HG03196 (cell line): ENCODE data around the gene VPS52.

Source experiments
- ATAC-seq: cut with Tn5 transposase; IDR thresholded peaks from one replicate; pipeline ENCODE4 v1.9.1; 2021; ENCODE audit not compliant: unreplicated experiment

Gene VPS52, protein sequence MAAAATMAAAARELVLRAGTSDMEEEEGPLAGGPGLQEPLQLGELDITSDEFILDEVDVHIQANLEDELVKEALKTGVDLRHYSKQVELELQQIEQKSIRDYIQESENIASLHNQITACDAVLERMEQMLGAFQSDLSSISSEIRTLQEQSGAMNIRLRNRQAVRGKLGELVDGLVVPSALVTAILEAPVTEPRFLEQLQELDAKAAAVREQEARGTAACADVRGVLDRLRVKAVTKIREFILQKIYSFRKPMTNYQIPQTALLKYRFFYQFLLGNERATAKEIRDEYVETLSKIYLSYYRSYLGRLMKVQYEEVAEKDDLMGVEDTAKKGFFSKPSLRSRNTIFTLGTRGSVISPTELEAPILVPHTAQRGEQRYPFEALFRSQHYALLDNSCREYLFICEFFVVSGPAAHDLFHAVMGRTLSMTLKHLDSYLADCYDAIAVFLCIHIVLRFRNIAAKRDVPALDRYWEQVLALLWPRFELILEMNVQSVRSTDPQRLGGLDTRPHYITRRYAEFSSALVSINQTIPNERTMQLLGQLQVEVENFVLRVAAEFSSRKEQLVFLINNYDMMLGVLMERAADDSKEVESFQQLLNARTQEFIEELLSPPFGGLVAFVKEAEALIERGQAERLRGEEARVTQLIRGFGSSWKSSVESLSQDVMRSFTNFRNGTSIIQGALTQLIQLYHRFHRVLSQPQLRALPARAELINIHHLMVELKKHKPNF

DNA sequence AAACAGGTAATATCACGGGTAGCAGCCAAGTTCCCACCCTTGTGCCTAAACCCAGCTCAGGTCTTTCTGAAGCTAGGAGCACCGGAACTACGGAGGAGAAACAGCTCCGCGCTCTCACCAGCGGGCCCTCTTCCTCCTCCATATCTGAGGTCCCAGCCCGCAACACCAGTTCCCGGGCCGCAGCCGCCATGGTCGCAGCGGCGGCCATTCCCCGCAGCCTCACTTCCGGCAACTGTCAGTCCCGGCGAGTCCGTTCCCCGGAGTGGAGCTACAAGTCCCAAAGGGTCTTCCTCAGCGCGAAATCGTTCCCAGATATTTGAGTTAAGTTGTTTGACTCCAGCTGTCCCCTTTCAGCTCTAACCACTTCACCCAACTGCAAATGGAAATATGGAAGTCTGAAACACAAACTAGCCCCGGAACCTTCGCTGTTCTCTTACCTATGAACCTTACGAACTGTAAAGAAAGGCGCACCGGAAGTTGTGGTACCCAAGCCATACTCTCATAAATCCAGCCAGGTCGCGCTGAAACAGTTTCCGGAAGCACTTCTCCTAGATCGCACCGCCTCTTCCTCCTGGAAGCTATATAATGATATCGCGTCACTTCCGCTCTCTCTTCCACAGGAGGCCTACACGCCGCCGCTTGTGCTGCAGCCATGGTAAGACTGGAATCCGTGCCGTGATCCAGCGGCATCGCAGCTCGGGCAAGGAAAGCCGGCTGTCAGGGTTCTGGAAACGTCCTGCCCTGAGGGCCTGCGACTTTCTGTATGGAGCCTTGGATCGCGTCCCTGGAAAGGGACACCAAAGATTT, at the start of gene VPS52, which contains the start of gene RPS18:
Gene VPS52, minus strand, starts transcription at position 409 of the 807 bp plus-strand sequence. Its CDS starts 201 bp downstream, at position 208.
Gene RPS18, plus strand, starts transcription at position 608 of the 807 bp plus-strand sequence. Its CDS starts 45 bp downstream, at position 653.
- peak; percentile 84 for ATAC-seq

DNA sequence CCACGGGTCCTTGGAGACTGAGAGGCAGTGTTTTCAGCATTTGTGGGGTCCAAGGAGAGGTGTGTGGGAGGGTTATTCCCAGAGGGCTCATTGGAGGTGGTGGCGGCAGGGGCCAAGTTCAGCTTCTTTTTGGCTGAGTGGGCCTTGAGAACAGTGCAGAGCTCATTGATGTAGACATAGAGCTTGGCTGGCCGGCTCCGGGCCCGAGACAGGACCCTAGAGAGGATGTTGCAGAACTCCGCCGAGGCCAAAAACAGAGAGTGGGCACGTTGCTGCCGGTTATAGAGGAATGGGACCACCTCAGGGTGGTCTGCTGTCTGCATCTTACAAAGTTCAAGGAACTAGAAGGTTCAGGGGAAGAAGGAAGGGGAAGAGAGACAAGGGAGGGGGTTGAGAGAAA, 49.6 kb upstream of the VPS52 start:
- no peak for ATAC-seq

DNA sequence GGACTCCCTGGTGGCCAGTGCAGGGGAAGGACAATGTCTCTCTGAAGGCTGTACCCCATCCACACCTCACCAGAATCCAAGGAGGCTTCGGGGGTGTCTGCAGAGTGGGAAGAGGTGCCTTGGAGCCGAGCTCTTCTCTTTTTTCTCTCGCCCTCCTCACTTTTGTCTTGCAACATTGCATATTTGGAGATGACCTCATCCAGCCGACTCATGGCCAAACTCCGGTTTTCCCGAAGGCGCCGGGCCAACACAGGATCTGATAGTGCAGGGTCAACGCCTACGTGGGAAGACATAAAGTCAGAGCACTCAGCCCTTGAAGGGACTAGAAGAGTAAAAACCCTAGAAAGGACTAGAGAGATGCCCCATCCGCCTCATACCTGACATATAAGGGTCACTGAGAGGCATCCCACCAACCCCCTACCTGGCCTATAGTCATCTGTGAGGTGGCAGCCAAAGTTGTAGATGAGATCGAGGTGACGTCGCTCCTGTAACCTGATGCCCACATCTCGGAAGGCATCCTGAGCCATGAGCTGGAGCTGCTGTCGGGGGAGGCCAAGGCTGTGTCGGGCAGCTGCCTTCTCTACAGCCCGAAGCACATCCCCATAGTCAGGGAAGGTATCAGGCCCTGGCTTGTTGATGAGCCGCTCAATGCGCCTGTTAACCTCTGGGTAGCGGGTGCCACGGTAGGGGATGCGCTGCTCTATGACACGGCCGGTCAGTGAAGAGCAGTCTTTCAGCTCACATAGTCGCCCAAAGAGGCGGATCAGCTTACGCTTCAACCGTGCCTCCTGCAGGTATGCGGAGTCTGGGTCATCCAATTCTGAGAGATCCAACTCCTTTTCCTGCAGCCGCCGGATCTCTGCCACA, 48.9 kb upstream of the VPS52 start:
- no peak for ATAC-seq

GRCh38 chr6:33319939-33320314, 48.3 kb upstream of the VPS52 start:
- no peak for ATAC-seq

- ATAC-seq: no peak
These were observed 46.9 kb upstream of the VPS52 start for GRCh38 chr6:33318426-33319073.

- ATAC-seq: peak; percentile 35
These were observed 46.2 kb upstream of the VPS52 start, which contains the start of gene ZBTB22 for GRCh38 chr6:33317669-33318425. Gene ZBTB22 (minus strand): TSS chr6:33317744. CDS start chr6:33316916, 828 bp downstream.

GRCh38 chr6:33317419-33317668, 45.7 kb upstream of the VPS52 start:
- no peak for ATAC-seq

GRCh38 chr6:33316603-33317418, 45.1 kb upstream of the VPS52 start:
- ATAC-seq: no peak

DNA sequence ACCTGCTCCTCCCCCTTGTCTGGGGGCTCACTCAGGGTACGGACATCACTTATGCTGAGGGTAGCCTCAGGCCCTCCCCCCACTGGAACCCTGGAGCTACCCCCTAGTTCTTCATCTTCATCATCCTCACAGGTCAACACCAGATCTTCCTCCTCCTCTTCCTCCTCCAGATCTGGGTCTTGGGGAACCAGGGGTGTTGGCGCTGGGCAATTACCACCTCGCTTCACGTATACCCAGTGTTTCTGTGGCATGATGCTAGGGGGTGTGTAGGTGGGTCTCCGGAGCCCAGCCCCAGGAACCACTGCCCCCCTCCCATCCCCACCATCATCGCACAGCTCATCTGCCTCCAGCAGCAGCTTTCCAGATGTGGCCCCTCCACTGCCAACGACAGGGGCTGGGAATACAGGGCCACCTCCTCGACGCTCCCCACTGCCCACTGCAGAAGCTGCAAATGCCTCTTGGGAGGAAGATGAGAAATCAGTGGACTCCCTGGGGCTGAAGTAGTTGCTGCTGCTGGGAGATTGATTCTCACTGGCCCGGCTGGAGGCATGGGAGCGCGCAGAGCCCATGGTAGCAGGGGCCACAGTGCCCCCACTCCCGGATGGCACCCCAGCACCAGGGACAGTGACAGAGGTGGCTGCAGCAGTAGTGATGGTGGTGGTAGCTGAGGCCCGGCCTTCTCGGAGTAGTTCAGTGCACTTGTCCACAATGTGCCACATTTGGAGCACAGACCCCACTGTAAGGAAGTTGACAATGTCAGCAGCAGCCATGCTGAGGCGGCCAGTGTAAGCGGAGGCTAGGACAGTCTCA, 44.3 kb upstream of the VPS52 start:
- ATAC-seq: no peak

GRCh38 chr6:33314943-33315792, 43.5 kb upstream of the VPS52 start:
- ATAC-seq: no peak

DNA sequence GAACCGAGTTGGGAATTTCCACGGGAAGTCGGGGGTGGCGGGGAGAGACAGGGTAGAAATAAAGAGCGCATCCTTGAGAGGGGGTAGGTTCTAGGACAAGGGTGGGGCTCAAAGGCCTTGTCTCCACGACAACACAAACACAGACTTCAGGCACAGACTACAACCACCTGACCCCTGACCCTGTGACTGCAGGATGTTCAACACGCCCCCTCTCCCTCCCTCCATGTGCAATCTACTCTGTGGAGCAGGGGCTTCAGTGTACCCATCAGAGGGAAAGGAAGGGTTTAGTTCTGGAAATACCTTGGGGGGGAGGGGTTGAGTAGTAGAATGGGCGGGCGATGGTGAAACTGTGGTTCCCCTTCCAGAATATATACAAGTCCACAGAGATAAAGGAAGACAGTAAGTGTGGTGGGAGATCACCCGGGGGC, 42.9 kb upstream of the VPS52 start:
- ATAC-seq: no peak

GRCh38 chr6:33313709-33314514, 42.2 kb upstream of the VPS52 start, which contains the start of gene TAPBP:
Gene TAPBP (minus strand): TSS chr6:33314078. CDS start chr6:33314041, 37 bp downstream.
- ATAC-seq: peak; percentile 37

GRCh38 chr6:33313105-33313708, 41.5 kb upstream of the VPS52 start:
- peak; percentile 6 for ATAC-seq

DNA sequence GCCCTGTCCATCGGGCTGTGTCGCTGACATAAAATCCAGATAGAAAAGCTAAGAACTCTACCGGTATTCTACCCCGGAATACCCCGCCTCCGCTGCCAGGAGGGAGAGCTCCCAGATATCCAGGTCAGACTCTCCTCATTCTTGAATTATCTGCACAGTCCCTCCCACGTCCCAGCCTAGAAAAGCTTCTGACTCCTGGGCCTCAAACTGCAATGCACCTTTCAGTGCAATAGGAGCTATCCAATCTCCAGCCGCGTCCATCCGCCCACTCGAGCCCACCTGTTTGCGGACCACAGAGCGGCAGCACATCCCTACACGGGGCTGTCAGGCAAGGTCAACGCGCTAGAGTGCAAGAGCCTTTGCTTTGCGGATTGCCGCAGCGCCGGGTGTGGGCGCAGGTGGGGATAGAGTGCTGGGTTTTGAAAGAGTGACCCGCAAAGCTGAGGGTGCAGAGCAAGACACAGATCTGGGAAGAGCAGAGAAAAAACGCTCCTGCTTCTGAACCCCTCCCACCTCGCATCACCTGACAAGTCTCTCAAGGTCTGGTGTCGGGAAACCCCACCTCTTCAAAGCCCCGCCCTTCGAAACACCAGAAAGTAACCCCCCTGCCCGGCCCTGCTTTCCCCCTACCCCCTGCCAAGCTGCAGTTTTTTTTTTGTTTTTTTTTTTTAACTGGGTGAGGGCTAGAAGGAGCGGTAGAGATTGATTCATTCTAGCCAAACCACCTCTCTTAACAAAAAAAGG, 40.9 kb upstream of the VPS52 start:
- ATAC-seq: no peak

GRCh38 chr6:33306356-33306755, 34.7 kb upstream of the VPS52 start:
- ATAC-seq: no peak
